Inflammatory macrophage treated with lipopolysaccharide for 1 hour (primary cell): ENCODE results near the gene ZNF275.
A peak's percentile ranks its signal among the peaks of the same experiment; 100 is the strongest.
"Not testable (repeated sequence)": the region's sequence is repeated elsewhere in the genome, so short reads cannot be mapped to it uniquely, and the experiment has no call there.

Experiments used
- DNase-seq, 2 donors: peaks; one replicate each; pipeline ENCODE4 v3.0.0-alpha.2; 2020 to 2022

ZNF275 gene

DNA sequence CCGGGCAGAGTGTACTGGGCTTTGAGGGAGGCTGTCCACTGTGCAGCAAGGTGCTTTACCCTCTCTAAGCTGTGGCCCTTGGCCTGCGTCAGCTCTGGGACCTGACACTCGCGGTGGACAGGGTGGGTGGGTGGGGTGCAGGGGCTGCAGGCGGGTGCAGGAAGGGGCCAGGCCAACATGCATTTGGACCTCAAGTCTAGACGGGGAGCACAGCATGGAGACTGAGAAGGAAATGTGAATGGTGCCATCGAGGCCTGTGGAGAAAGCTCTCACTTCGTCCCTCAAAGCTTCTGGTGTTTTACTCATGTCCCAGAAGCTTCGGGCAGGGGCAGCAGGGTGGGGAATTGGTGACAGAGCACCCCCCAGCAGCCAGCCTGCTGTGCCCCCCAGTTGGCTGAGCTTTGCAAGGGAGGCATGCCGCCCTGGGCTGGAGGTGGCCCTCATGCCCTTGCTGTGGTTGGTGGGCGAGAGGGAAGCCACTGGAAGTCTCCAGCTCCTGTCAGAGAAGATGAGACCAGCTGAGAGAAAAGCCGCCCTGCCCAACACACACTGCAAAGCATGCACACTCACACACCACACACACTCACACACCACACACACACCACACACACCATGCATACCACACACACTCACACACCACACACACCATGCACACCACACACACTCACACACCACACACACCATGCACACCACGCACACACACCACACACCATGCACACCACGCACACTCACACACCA lies 54.9 kb downstream of the ZNF275 start:
- no peak for DNase-seq

DNA sequence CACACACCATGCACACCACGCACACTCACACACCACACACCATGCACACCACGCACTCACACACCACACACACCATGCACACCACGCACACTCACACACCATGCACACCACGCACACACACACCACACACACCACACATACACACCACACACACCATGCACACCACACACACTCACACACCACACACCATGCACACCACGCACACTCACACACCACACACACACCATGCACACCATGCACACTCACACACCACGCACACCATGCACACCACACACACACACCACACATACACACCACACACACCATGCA lies 55.5 kb downstream of the ZNF275 start:
- not testable (repeated sequence) for DNase-seq

DNA sequence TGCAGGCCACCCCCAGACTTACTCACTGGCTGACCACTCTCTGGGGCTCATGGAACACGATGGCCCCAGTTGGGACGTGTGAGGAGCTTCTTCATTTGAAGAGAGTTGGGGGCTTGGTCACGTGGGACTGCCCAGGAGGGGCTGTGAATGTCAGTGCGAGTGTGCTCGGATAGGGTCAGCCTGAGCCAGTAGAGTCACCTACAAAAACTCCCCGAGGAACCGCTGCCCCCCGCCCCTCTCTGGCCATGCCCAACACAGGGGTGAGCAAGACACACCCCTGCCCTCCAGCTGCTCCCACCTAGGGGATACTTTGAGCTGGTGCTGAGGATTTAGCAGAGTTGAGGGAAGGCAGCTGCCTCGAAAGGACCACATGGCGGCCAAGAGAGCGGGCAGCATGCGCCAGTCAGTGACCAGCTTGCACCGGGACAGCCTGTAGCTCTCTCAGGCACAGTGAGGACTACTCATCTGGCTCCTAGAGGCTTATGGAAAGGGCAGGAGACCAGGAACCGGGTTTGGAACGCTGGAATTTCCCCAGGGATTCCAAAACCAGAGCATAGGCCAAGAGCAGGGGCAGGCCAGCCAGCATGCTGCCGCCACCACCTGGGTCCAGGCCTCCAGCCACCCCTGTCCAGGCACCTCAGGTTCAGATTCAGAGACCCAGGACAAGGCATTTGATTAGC lies 58.8 kb downstream of the ZNF275 start:
- DNase-seq = no peak

DNA sequence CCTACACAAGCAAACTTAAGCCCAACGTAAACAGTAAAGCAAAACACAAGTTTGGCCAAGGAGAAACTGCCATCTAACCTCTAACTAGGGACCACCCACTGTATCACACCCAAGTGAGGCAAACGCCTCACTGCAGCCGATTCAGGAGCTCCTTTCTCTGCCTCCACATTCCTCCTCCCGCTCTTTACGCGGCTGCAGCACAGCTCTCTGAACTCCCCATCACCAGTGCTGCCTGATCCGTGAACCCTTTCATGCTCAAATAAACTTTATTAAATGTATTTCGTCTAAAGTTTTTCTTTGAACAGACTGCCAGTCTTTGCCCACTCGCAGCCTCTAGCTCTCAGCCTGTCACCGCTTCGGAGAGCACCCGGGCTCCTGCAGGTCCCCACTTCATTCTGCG lies 60.7 kb downstream of the ZNF275 start:
- DNase-seq = no peak

DNA sequence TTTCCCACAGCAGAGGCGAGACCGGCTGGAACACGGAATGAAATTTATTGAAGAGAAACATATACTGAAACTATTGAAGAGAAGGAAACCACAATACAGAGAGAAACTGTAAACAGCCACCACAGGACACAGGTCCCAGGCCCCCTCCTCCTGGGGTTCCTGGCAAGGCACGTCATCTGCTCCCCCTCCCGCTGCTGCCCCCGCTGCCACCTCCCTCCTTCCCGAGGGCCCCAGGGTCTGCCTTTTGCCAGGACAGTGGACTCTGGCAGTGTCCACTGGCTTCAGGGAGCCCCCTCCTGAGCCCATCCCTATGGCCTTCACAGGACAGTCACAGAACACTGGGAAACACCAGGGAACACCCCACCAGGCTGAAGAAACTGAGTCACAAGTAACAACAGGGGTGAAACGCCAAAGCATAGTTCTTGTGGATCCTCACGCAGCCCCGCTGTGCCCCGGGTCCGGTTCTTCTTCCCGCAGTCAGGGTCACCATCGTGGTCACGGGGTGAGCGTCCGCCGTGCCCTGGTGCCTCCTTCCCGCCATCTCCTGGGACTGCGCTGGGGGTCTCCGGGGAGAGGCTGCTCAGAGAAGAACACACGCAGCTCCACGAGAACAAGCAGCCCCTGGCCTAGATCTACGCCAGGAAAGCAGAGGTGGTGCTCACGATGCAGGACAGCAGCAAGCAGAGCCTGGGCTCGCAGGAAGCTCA lies 61.8 kb downstream of the ZNF275 start:
- no peak for DNase-seq

DNA sequence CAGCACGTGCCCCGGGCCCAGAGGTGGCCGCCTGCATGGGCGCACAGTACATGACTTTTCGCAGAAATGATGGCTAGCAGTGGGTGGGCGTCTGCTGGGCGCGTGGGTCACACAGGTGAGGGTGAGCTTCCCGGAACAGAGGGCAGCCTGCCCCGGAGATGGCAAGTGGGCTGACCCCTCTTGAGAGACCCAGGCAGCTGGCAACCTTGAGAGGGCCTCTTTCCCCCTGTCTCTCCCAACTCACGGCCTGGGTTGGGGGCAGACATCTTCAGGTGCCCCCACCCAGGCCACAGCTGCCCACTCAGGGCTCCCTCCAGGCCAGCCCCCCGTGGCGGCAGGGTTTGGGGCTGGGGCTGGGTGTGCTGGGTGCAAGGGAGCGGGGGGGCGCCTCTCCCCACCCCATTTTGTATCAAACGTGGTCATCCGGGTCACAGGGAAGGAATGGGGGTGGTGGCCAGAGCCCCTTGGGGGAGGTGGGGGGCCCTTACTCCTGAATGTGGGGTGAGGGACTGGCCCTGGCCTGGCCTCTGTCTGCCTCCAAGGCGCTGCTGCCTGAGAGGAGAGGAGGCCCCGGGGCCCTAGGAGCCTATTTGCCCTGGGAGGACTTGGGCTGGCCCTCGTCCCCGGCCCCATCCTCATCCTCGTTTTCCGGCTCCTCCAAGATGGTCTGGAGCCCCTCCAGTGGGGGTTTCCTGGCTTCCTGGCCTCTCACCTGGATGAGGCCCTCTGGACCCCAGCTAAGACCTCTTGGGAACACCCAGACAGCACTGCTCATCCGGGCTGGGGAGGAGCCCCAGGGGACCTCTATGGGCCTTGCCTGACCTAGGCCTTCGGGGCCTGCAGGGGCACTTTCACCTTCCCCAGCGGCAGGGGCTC lies 62.6 kb downstream of the ZNF275 start:
- DNase-seq = no peak

DNA sequence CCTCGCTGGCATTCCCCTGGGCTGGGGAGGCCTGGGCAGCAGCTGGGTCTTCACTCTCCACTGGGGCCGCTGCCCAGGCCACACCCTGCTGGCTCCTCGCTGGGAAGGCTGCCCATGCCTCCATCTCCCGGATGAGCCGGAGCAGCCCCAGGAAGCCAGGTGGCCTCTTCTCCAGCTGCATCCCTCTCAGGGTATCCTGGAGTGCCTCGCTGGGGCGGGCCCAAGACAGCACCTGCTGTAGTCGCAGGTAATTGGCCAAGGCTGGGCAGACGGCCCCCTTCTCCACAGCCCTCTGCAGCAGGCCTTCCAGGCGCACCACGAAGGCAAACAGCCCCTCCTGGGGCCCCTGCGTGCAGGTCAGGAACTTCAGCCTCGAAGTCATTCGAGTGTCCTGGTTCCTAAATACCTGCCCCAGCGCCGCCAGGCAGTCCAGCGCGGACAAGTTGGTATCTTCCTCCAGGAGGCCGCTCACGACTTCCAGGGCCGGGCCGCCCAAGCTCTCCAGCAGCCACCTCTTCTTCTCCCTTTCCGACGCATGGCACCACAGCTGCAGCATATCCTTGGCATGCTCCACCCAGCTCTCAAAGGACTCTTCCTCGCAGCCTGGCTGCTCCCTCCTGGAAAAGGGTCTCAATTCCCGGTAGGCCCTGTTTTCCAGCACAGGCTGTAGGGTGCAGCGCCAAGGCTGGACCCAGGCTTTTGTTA lies 63.5 kb downstream of the ZNF275 start:
- no peak for DNase-seq

DNA sequence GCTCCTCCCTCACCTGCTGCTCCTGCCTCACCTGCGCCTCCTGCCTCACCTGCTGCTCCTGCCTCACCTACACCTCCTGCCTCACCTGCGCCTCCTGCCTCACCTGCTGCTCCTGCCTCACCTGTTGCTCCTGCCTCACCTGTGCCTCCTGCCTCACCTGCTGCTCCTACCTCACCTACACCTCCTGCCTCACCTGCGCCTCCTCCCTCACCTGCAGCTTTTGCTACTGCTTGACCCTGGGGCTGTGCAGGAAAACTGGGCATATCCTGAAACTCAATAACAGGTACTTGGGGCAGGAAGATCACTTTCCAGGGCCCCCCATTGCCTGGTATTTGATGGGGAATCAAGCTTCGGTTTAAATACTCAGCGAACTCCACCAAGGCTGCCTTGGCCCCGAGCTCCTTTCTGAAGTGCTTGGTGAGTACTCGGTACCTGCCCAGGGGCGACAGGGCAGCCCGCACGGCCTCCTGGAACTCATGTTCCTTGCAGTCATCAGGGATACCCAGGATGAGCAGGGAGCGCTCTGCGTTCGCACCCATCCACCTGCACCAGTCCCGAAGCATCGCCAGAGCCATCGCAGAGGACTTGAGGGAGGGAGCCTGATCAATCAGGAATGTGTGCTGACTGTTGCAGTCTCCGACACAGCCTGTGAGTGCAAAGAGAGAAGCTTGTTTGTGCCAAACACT lies 64.5 kb downstream of the ZNF275 start:
- DNase-seq = no peak

DNA sequence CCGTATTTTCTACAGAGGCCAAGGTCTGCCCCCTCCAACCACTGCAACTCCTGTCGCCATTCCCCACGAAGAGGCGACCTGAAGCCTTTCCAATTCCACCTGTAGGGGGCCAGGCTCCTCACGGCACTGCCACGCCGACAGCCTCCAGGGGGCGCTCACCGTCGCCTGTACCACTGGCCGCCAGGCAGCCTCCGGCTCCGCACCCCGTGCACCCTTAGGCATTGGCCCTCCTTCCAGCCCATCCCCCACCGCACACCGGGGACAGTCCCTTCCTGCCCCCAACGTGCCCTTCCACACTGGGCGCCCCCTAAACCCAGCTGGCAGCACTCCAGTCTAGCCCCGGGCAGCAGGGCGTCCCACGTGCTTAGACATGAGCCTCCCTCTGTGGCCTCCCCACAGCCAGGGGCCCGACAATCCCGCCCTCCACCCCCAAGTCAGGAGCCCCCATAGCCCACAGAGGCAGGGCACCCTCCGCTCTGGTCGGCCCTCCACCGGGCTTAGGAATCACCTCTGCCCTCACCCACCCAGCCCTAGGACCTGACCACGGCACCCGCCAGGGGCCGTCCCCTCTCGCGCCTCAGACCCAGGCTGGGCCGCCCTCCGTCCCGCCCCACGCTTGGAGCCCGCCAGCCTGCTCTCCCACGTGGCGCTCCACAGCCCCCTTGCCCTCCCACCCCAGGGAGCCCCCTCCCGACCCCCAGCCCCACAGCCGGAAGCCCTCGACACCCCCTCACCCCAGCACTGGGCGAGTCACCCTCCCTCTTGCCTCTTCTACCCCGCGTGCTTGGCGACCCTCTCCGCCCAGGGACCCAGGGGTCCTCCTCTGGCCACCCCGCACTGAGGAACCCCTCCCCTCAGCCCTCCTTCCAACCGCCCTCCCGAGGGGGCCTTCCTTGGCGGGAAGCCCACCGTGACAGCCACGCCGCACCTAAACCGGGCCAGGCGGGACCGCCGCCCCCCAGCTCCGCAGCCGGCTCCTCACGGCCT lies 66.5 kb downstream of the ZNF275 start:
- DNase-seq = peak; percentile 15 to 53

DNA sequence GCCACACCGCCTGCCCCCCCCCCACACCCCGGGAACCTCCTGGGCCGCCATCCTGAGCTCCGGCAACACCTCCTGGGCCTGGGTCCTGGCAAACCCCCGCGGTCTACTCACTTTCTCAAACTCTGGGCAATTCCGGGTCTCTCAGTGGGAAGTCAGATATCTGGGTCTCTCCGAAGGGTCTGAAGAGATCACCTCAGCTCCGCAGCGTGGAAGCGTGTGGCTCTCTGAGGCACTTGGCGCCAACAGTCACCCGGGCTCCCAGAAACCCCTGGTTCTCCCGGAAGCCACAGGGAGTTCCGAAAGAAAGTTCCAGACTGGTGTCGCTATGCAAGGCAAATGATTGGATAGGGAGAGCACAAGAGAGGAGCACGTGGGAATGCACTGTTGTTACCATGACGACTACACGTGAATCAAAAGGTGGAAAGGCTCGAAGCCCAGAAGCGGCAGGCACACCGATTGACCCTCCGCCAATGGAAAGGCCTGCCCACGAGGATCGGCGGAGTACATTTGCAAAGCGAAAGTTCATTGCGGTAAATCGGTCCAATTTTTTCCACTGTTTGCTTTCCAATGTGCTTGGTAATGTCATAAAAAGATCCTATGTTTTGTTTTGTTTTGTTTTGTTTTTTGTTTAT lies 67.3 kb downstream of the ZNF275 start, which contains the start of gene PNMA6E:
PNMA6E (minus strand) TSS at position 218 of the 632 bp plus-strand sequence. CDS start 2,501 bp downstream, outside the sequence.
- no peak for DNase-seq
